Ovary (tissue), 3 donors: ENCODE data around the gene ICA1L.

Experiments used
- EP300 ChIP-seq: sonication (generic); formaldehyde crosslinking; IDR thresholded peaks from one replicate; pipeline ENCODE4 v1.6.1; 2017; ENCODE audit warnings: antibody characterized with exemption
- POLR2A ChIP-seq: fragments of 450-650 bp; IDR thresholded peaks from one replicate; pipeline ENCODE4 v1.6.1; 2017; ENCODE audit warnings: antibody characterized with exemption, mild to moderate bottlenecking, moderate library complexity
- TF ChIP-seq, protein P1 (sequence below), 3 donors: fragments of 450-650 bp in 2 of 3; fragments of 200-600 bp in 1 of 3; IDR thresholded peaks; one replicate each; pipeline versions ENCODE4 v1.5.1 to v1.8.0; 2016 to 2022; ENCODE audit warnings: antibody characterized with exemption in 3 of 3, mild to moderate bottlenecking in 1 of 3
- donor health status: DM: no; HTN: no; CAD: no.

- TF ChIP-seq, protein P1, sequence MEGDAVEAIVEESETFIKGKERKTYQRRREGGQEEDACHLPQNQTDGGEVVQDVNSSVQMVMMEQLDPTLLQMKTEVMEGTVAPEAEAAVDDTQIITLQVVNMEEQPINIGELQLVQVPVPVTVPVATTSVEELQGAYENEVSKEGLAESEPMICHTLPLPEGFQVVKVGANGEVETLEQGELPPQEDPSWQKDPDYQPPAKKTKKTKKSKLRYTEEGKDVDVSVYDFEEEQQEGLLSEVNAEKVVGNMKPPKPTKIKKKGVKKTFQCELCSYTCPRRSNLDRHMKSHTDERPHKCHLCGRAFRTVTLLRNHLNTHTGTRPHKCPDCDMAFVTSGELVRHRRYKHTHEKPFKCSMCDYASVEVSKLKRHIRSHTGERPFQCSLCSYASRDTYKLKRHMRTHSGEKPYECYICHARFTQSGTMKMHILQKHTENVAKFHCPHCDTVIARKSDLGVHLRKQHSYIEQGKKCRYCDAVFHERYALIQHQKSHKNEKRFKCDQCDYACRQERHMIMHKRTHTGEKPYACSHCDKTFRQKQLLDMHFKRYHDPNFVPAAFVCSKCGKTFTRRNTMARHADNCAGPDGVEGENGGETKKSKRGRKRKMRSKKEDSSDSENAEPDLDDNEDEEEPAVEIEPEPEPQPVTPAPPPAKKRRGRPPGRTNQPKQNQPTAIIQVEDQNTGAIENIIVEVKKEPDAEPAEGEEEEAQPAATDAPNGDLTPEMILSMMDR (IDR thresholded peaks at IDR 0.05): no peak
- TF ChIP-seq POLR2A: no peak
- no peak for TF ChIP-seq EP300
Measured at GRCh38 chr2:202844656-202845055, 26.9 kb downstream of the ICA1L start.
